WTC11 (cell line): ENCODE results near the gene RYR1. TPM values are rescaled to one million over a fixed set of nuclear protein-coding genes. Genes with fewer than 3 reads are reported as not detected.

Source experiments
- ATAC-seq: fragments of 200-7000 bp; cut with Tn5 transposase; 2 replicates; pipeline ENCODE4 v1.10.0; 2021; ENCODE audit warnings: mild to moderate bottlenecking, moderate library complexity
- CTCF ChIA-PET: fragments of 300-600 bp; sonication (Branson Sonifier 250); formaldehyde crosslinking; loops from one replicate; lab custom pipeline; 2021; ENCODE audit warnings: antibody characterized with exemption; lab: Charles Lee
- POLR2A ChIA-PET: fragments of 350-600 bp; sonication (Branson Sonifier 250); formaldehyde crosslinking; loops from one replicate; lab custom pipeline; 2021; ENCODE audit warnings: antibody characterized with exemption; lab: Charles Lee
- DNase-seq: peaks from one replicate; pipeline ENCODE4 v3.0.0; 2021; ENCODE audit warnings: low spot score
- H3K27ac Mint-ChIP-seq: 2 replicates; pipeline ENCODE4 v1.8.0; 2021; ENCODE audit warnings: mixed read lengths
- H3K27me3 Mint-ChIP-seq: 2 replicates; pipeline ENCODE4 v1.8.0; 2021; ENCODE audit warnings: low read depth, mild to moderate bottlenecking, moderate library complexity, mixed read lengths
- H3K36me3 Mint-ChIP-seq: 2 replicates; pipeline ENCODE4 v1.8.0; 2021; ENCODE audit warnings: mixed read lengths
- H3K4me1 Mint-ChIP-seq: 2 replicates; pipeline ENCODE4 v1.8.0; 2022; ENCODE audit warnings: mixed read lengths
- H3K4me3 Mint-ChIP-seq: 2 replicates; pipeline ENCODE4 v1.8.0; 2021; ENCODE audit warnings: mild to moderate bottlenecking, moderate library complexity, mixed read lengths
- H3K9me3 Mint-ChIP-seq: 2 replicates; pipeline ENCODE4 v1.8.0; 2021; ENCODE audit warnings: mixed read lengths
- AR ChIP-seq: fragments of 250-450 bp; sonication (Bioruptor Pico); IDR thresholded peaks from 2 replicates; pipeline ENCODE4 v1.9.0; 2021; ENCODE audit warnings: mild to moderate bottlenecking
- ATF6 ChIP-seq: sonication (generic); formaldehyde crosslinking; IDR thresholded peaks from 2 replicates; pipeline ENCODE4 v1.8.1; 2023; ENCODE audit warnings: mild to moderate bottlenecking, missing genetic modification reagents
- ESRRA ChIP-seq: sonication (generic); formaldehyde crosslinking; IDR thresholded peaks from 2 replicates; pipeline ENCODE4 v1.8.1; 2022; ENCODE audit warnings: mild to moderate bottlenecking, missing genetic modification reagents, borderline replicate concordance
- KAT7 ChIP-seq: sonication (generic); formaldehyde crosslinking; IDR thresholded peaks from 2 replicates; pipeline ENCODE4 v1.8.1; 2023; ENCODE audit warnings: missing genetic modification reagents, mild to moderate bottlenecking, borderline replicate concordance
- NR3C1 ChIP-seq: sonication (generic); formaldehyde crosslinking; conservative IDR thresholded peaks from 2 replicates; pipeline ENCODE4 v1.8.1; 2023; ENCODE audit warnings: low read depth, mild to moderate bottlenecking, missing genetic modification reagents
- RORB ChIP-seq: fragments of 250-450 bp; sonication (Bioruptor Pico); IDR thresholded peaks from 2 replicates; pipeline ENCODE4 v1.9.0; 2021; ENCODE audit warnings: mild to moderate bottlenecking
- SMAD4 ChIP-seq: sonication (generic); formaldehyde crosslinking; IDR thresholded peaks from 2 replicates; pipeline ENCODE4 v1.8.0; 2022; ENCODE audit warnings: mild to moderate bottlenecking, missing genetic modification reagents
- ZNF138 ChIP-seq: sonication (generic); formaldehyde crosslinking; conservative IDR thresholded peaks from 2 replicates; pipeline ENCODE4 v1.8.1; 2022; ENCODE audit warnings: mild to moderate bottlenecking, moderate library complexity, missing genetic modification reagents
- ZNF317 ChIP-seq: sonication (generic); formaldehyde crosslinking; IDR thresholded peaks from 2 replicates; pipeline ENCODE4 v1.8.1; 2023; ENCODE audit warnings: low read depth, mild to moderate bottlenecking, moderate library complexity, missing genetic modification reagents, borderline replicate concordance
- ZNF396 ChIP-seq: fragments of 250-450 bp; sonication (Bioruptor Pico); IDR thresholded peaks from 2 replicates; pipeline ENCODE4 v1.8.0; 2021; ENCODE audit warnings: mild to moderate bottlenecking, moderate library complexity, borderline replicate concordance
- total RNA-seq: library from RNA; stranded (reverse); gene quantifications from 3 replicates; pipeline ENCODE4 v1.2.3, GENCODE V29; 2021
- TF ChIP-seq, protein P1 (sequence below): fragments of 250-450 bp; sonication (Bioruptor Pico); IDR thresholded peaks from 2 replicates; pipeline ENCODE4 v1.9.0; 2021; ENCODE audit warnings: moderate library complexity, mild to moderate bottlenecking, inconsistent platforms, borderline replicate concordance
- TF ChIP-seq, protein P2 (sequence below): sonication (generic); formaldehyde crosslinking; conservative IDR thresholded peaks from 2 replicates; pipeline ENCODE4 v1.8.1; 2022; ENCODE audit warnings: mild to moderate bottlenecking, missing genetic modification reagents
- TF ChIP-seq, protein P3 (sequence below): sonication (generic); formaldehyde crosslinking; IDR thresholded peaks from 2 replicates; pipeline ENCODE4 v1.8.1; 2023; ENCODE audit warnings: mild to moderate bottlenecking, missing genetic modification reagents, borderline replicate concordance

RYR1 gene
- total RNA-seq, 1 experiment from 2014 or later: 24.2 TPM

GRCh38 chr19:38502410-38503076, 69.1 kb downstream of the RYR1 start (continued):
- TF ChIP-seq ZNF317 (CRISPR knock-in tag) (no peak), RORB (CRISPR knock-in tag) (no peak), ESRRA (CRISPR knock-in tag) (no peak)
- TF ChIP-seq, protein P1, sequence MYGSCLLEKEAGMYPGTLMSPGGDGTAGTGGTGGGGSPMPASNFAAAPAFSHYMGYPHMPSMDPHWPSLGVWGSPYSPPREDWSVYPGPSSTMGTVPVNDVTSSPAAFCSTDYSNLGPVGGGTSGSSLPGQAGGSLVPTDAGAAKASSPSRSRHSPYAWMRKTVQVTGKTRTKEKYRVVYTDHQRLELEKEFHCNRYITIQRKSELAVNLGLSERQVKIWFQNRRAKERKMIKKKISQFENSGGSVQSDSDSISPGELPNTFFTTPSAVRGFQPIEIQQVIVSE: no peak

DNA sequence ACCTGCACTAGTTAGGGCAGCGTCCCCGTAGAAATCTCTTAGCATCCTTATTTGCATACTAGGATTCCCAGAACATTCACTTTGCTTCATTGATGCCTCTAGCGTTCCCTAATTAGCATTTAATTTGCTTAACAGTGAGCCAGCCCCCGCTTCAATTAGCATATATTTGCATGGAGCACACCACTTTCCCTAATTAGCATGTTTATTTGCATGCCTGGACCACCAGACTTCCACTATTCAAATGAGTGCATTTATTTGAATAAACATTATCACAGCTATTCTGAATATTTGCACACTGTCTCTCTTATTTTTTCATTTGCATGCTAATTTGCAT, 69.6 kb downstream of the RYR1 start:
- POLR2A ChIA-PET: no interaction called here

More for the DNA sequence above, 69.6 kb downstream of the RYR1 start:
- DNase-seq (no peak), ATAC-seq (no peak)
- H3K27me3 Mint-ChIP-seq: no peaks in the 10 kb centered on the region
- peaks cover 12% of the 10 kb centered on the region for H3K4me1 Mint-ChIP-seq
- peaks cover 56% of the 10 kb centered on the region for H3K36me3 Mint-ChIP-seq
- H3K27ac Mint-ChIP-seq: no peak overlapping the region
- H3K9me3 Mint-ChIP-seq: no peaks in the 10 kb centered on the region; the same call in none of the 2 replicates
- TF ChIP-seq ZNF138 (CRISPR knock-in tag): no peak
- no peak for TF ChIP-seq AR (CRISPR knock-in tag)
- no peak for TF ChIP-seq NR3C1
- no peak for TF ChIP-seq ZNF396
- TF ChIP-seq ATF6: no peak
- TF ChIP-seq KAT7 (CRISPR knock-in tag): no peak
- no peak for TF ChIP-seq ZNF317 (CRISPR knock-in tag)
- TF ChIP-seq, protein P2, sequence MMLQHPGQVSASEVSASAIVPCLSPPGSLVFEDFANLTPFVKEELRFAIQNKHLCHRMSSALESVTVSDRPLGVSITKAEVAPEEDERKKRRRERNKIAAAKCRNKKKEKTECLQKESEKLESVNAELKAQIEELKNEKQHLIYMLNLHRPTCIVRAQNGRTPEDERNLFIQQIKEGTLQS (CRISPR knock-in tag): no peak
- TF ChIP-seq, protein P3, sequence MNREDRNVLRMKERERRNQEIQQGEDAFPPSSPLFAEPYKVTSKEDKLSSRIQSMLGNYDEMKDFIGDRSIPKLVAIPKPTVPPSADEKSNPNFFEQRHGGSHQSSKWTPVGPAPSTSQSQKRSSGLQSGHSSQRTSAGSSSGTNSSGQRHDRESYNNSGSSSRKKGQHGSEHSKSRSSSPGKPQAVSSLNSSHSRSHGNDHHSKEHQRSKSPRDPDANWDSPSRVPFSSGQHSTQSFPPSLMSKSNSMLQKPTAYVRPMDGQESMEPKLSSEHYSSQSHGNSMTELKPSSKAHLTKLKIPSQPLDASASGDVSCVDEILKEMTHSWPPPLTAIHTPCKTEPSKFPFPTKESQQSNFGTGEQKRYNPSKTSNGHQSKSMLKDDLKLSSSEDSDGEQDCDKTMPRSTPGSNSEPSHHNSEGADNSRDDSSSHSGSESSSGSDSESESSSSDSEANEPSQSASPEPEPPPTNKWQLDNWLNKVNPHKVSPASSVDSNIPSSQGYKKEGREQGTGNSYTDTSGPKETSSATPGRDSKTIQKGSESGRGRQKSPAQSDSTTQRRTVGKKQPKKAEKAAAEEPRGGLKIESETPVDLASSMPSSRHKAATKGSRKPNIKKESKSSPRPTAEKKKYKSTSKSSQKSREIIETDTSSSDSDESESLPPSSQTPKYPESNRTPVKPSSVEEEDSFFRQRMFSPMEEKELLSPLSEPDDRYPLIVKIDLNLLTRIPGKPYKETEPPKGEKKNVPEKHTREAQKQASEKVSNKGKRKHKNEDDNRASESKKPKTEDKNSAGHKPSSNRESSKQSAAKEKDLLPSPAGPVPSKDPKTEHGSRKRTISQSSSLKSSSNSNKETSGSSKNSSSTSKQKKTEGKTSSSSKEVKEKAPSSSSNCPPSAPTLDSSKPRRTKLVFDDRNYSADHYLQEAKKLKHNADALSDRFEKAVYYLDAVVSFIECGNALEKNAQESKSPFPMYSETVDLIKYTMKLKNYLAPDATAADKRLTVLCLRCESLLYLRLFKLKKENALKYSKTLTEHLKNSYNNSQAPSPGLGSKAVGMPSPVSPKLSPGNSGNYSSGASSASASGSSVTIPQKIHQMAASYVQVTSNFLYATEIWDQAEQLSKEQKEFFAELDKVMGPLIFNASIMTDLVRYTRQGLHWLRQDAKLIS: no peak
- TF ChIP-seq SMAD4: no peak
- CTCF ChIA-PET: no interaction called here
- H3K4me3 Mint-ChIP-seq: no peak overlapping the region
